DND-41 (cell line): ENCODE data around the gene CST11.
A peak's percentile ranks its signal among the peaks of the same experiment; 100 is the strongest.

ENCODE experiments used
- EZH2 ChIP-seq: IDR thresholded peaks from 3 replicates; pipeline ENCODE4 v1.6.1; 2012; ENCODE audit warnings: borderline replicate concordance, low read depth, mild to moderate bottlenecking, moderate library complexity, low read length, inconsistent platforms; ENCODE audit not compliant: severe bottlenecking
- TF ChIP-seq, protein P1 (sequence below): IDR thresholded peaks from 2 replicates; pipeline ENCODE4 v1.5.1; 2012; ENCODE audit warnings: borderline replicate concordance, low read length, moderate library complexity, mild to moderate bottlenecking; ENCODE audit not compliant: poor library complexity, severe bottlenecking; ENCODE audit errors: extremely low read depth

GRCh38 chr20:23446505-23446904, 6.2 kb downstream of the CST11 start:
- TF ChIP-seq, protein P1, sequence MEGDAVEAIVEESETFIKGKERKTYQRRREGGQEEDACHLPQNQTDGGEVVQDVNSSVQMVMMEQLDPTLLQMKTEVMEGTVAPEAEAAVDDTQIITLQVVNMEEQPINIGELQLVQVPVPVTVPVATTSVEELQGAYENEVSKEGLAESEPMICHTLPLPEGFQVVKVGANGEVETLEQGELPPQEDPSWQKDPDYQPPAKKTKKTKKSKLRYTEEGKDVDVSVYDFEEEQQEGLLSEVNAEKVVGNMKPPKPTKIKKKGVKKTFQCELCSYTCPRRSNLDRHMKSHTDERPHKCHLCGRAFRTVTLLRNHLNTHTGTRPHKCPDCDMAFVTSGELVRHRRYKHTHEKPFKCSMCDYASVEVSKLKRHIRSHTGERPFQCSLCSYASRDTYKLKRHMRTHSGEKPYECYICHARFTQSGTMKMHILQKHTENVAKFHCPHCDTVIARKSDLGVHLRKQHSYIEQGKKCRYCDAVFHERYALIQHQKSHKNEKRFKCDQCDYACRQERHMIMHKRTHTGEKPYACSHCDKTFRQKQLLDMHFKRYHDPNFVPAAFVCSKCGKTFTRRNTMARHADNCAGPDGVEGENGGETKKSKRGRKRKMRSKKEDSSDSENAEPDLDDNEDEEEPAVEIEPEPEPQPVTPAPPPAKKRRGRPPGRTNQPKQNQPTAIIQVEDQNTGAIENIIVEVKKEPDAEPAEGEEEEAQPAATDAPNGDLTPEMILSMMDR, result peak; percentile 60
- TF ChIP-seq EZH2, result no peak
